ENCODE results near the gene BMP10.

GRCh38 chr2:68849579-68850030, 21.6 kb downstream of the BMP10 start:
- TF ChIP-seq EZH2 (IDR thresholded peaks at IDR 0.05; ENCODE audit: low read length), result no peak
- TF ChIP-seq, protein P1, sequence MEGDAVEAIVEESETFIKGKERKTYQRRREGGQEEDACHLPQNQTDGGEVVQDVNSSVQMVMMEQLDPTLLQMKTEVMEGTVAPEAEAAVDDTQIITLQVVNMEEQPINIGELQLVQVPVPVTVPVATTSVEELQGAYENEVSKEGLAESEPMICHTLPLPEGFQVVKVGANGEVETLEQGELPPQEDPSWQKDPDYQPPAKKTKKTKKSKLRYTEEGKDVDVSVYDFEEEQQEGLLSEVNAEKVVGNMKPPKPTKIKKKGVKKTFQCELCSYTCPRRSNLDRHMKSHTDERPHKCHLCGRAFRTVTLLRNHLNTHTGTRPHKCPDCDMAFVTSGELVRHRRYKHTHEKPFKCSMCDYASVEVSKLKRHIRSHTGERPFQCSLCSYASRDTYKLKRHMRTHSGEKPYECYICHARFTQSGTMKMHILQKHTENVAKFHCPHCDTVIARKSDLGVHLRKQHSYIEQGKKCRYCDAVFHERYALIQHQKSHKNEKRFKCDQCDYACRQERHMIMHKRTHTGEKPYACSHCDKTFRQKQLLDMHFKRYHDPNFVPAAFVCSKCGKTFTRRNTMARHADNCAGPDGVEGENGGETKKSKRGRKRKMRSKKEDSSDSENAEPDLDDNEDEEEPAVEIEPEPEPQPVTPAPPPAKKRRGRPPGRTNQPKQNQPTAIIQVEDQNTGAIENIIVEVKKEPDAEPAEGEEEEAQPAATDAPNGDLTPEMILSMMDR (optimal IDR thresholded peaks at IDR 0.05 in 1 of 3, IDR thresholded peaks at IDR 0.05 in 1 of 3, conservative IDR thresholded peaks at IDR 0.05 in 1 of 3; ENCODE audit: extremely low read depth in 1 of 3, insufficient read depth in 2 of 3, low read length in 3 of 3), result no peak
